OCI-LY1 (cell line): Measurements from ENCODE around the gene TMEM89.

Experiments used
- H2AFZ ChIP-seq: fragments of 200-600 bp; sonication (generic), shearing (Covaris generic); 2 replicates; pipeline ENCODE4 v1.6.0; 2014; ENCODE audit warnings: antibody characterized with exemption, mild to moderate bottlenecking, low read length
- H3F3A ChIP-seq: fragments of 200-600 bp; sonication (generic), shearing (Covaris generic); 2 replicates; pipeline ENCODE4 v1.6.0; 2014; ENCODE audit warnings: mild to moderate bottlenecking, antibody characterized with exemption, low read length, moderate library complexity; ENCODE audit not compliant: insufficient read depth
- H3K27ac ChIP-seq: fragments of 200-600 bp; sonication (generic); 2 replicates; pipeline ENCODE4 v1.5.1; 2014; ENCODE audit warnings: low read length, mixed run types, mild to moderate bottlenecking, low read depth; ENCODE audit not compliant: poor library complexity, severe bottlenecking
- H3K27me3 ChIP-seq: fragments of 200-600 bp; sonication (generic); 2 replicates; pipeline ENCODE4 v1.6.0; 2014; ENCODE audit warnings: antibody characterized with exemption, mild to moderate bottlenecking, low read length, moderate library complexity; ENCODE audit not compliant: insufficient read depth
- H3K36me3 ChIP-seq: fragments of 200-600 bp; sonication (generic); 2 replicates; pipeline ENCODE4 v1.6.1; 2014; ENCODE audit warnings: mild to moderate bottlenecking, antibody characterized with exemption, low read length, moderate library complexity, mixed read lengths; ENCODE audit not compliant: insufficient read depth
- H3K4me1 ChIP-seq: fragments of 200-600 bp; sonication (generic); 2 replicates; pipeline ENCODE4 v1.5.1; 2014; ENCODE audit warnings: mild to moderate bottlenecking, low read length, moderate library complexity; ENCODE audit not compliant: insufficient read depth, severe bottlenecking
- H3K4me2 ChIP-seq: fragments of 200-600 bp; sonication (generic), shearing (Covaris generic); 2 replicates; pipeline ENCODE4 v1.6.1; 2014; ENCODE audit warnings: low read length
- H3K4me3 ChIP-seq: fragments of 200-600 bp; sonication (generic); 2 replicates; pipeline ENCODE4 v1.5.1; 2014; ENCODE audit warnings: low read length, low read depth, mild to moderate bottlenecking, mixed read lengths; ENCODE audit not compliant: poor library complexity, severe bottlenecking
- H3K79me2 ChIP-seq: fragments of 200-600 bp; shearing (Covaris generic); 2 replicates; pipeline ENCODE4 v1.6.1; 2016; ENCODE audit warnings: mixed run types, low read length, mixed read lengths; ENCODE audit not compliant: insufficient read depth
- H3K9ac ChIP-seq: fragments of 200-600 bp; sonication (generic), shearing (Covaris generic); 2 replicates; pipeline ENCODE4 v1.6.1; 2014; ENCODE audit warnings: mild to moderate bottlenecking, low read length, mixed read lengths
- H3K9me2 ChIP-seq: fragments of 200-600 bp; sonication (generic), shearing (Covaris generic); 2 replicates; pipeline ENCODE4 v1.6.1; 2014; ENCODE audit warnings: low read depth, mild to moderate bottlenecking, low read length, mixed read lengths
- H3K9me3 ChIP-seq: fragments of 200-600 bp; shearing (Covaris generic); 2 replicates; pipeline ENCODE4 v1.6.1; 2014; ENCODE audit warnings: low read length, mixed read lengths
- H4K20me1 ChIP-seq: fragments of 200-600 bp; sonication (generic), shearing (Covaris generic); 2 replicates; pipeline ENCODE4 v1.6.0; 2016; ENCODE audit warnings: mild to moderate bottlenecking, low read length; ENCODE audit not compliant: insufficient read depth
- CTCF ChIP-seq: fragments of 200-600 bp; sonication (generic), shearing (Covaris generic); IDR thresholded peaks from 2 replicates; pipeline ENCODE4 v1.5.1; 2017; ENCODE audit warnings: mild to moderate bottlenecking, antibody characterized with exemption, low read length, moderate library complexity, mixed read lengths
- EZH2 ChIP-seq: fragments of 200-600 bp; sonication (generic), shearing (Covaris generic); IDR thresholded peaks from 2 replicates; pipeline ENCODE4 v1.8.0; 2017; ENCODE audit warnings: borderline replicate concordance, mixed run types, mild to moderate bottlenecking, antibody characterized with exemption, low read length, moderate library complexity, mixed read lengths

Gene TMEM89

GRCh38 chr3:48597408-48597800 lies 24.2 kb downstream of the TMEM89 start:
- Histone ChIP-seq H4K20me1 (no peaks in the 10 kb centered on the region), H3K79me2 (no peaks in the 10 kb centered on the region), H3K27ac (no peak overlapping the region), H2AFZ (no peak overlapping the region), H3K36me3 (peaks cover 50% of the 10 kb centered on the region), H3K4me1 (no peaks in the 10 kb centered on the region), H3K27me3 (peaks cover 15% of the 10 kb centered on the region), H3K4me2 (no peak overlapping the region), H3K9ac (no peak overlapping the region), H3K9me2 (no peaks in the 10 kb centered on the region), H3F3A (no peaks in the 10 kb centered on the region), H3K9me3 (no peaks in the 10 kb centered on the region), H3K4me3 (no peak overlapping the region)
- no peak for TF ChIP-seq CTCF
- TF ChIP-seq EZH2, result no peak

GRCh38 chr3:48596676-48597407 lies 24.7 kb downstream of the TMEM89 start:
- H3K4me1 ChIP-seq, result no peaks in the 10 kb centered on the region
- no peak overlapping the region for H3K4me2 ChIP-seq
- TF ChIP-seq CTCF (no peak), EZH2 (no peak)
- peaks cover 15% of the 10 kb centered on the region for H3K27me3 ChIP-seq
- no peaks in the 10 kb centered on the region for H3K9me3 ChIP-seq
- peaks cover 46% of the 10 kb centered on the region for H3K36me3 ChIP-seq
- H3K9ac ChIP-seq, result no peak overlapping the region
- H4K20me1 ChIP-seq, result no peaks in the 10 kb centered on the region
- no peaks in the 10 kb centered on the region for H3F3A ChIP-seq
- H3K79me2 ChIP-seq, result no peaks in the 10 kb centered on the region
- H3K4me3 ChIP-seq, result no peak overlapping the region
- H3K27ac ChIP-seq, result no peak overlapping the region
- no peaks in the 10 kb centered on the region for H3K9me2 ChIP-seq
- no peak overlapping the region for H2AFZ ChIP-seq

- Histone ChIP-seq H3K9ac (no peak overlapping the region), H3K27me3 (peaks cover 22% of the 10 kb centered on the region), H3K79me2 (no peaks in the 10 kb centered on the region), H2AFZ (no peak overlapping the region), H3K36me3 (peaks cover 39% of the 10 kb centered on the region), H3K27ac (no peak overlapping the region), H4K20me1 (no peaks in the 10 kb centered on the region), H3K4me1 (no peaks in the 10 kb centered on the region), H3F3A (no peaks in the 10 kb centered on the region), H3K9me3 (no peaks in the 10 kb centered on the region), H3K4me2 (no peak overlapping the region), H3K4me3 (no peak overlapping the region), H3K9me2 (no peaks in the 10 kb centered on the region)
- TF ChIP-seq EZH2 (no peak), CTCF (no peak)
Measured at GRCh38 chr3:48596157-48596556, 25.4 kb downstream of the TMEM89 start.
